Endothelial cell of umbilical vein (primary cell): ENCODE data around the gene HEPHL1.

Source experiments
- EZH2 ChIP-seq: IDR thresholded peaks from 2 replicates; pipeline ENCODE4 v1.6.1; 2012; ENCODE audit warnings: borderline replicate concordance, low read depth, mild to moderate bottlenecking, moderate library complexity, low read length, inconsistent platforms; ENCODE audit not compliant: severe bottlenecking
- POLR2A ChIP-seq: IDR thresholded peaks from 2 replicates; pipeline ENCODE4 v1.6.1; 2012; ENCODE audit warnings: low read depth, mild to moderate bottlenecking, control low read depth, low read length
- TF ChIP-seq, protein P1 (sequence below), 2 donors: IDR thresholded peaks; 1 replicate in 1 of 2; 2 replicates in 1 of 2; pipeline ENCODE4 v1.5.1; 2011; ENCODE audit warnings: low read length in 2 of 2, mild to moderate bottlenecking in 2 of 2, moderate library complexity in 2 of 2, control low read depth in 1 of 2, inconsistent platforms in 1 of 2, low read depth in 1 of 2; ENCODE audit not compliant: insufficient read depth in 1 of 2; ENCODE audit errors: extremely low read depth in 1 of 2

DNA sequence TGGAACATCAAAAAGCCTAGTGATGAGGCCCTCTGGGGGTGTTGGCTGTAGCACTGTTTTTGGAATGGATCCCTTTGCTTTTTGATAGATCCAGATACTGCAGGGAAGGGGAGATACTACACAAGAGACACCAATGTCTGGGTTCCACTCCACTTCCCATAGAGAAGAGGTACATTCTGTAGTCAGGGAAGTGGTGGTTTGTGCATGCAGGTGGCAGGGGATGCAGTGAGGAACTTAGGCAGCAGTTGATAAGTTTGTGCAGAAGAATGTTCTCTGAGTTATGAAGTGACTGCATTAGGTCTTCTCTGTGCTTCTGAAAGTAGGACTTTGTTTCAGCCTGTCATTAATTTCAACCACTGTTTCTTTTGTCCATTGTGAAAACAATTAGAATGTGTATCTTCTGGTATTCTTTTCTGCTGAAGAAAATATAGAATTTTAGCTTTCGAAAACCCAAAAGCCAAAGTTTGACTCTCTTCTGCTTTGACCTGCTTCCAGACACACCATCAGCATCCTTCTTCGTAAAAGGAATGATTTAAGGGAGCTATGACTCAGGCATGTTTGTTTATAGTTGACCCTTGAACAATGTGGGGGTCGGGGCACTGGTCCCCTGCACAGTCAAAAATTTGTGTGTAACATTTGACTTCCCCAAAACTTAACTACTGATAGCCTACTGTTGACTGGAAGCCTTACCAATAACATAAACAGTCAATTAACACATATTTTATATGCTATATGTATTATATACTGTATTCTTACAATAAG, 133.1 kb downstream of the HEPHL1 start:
- TF ChIP-seq, protein P1, sequence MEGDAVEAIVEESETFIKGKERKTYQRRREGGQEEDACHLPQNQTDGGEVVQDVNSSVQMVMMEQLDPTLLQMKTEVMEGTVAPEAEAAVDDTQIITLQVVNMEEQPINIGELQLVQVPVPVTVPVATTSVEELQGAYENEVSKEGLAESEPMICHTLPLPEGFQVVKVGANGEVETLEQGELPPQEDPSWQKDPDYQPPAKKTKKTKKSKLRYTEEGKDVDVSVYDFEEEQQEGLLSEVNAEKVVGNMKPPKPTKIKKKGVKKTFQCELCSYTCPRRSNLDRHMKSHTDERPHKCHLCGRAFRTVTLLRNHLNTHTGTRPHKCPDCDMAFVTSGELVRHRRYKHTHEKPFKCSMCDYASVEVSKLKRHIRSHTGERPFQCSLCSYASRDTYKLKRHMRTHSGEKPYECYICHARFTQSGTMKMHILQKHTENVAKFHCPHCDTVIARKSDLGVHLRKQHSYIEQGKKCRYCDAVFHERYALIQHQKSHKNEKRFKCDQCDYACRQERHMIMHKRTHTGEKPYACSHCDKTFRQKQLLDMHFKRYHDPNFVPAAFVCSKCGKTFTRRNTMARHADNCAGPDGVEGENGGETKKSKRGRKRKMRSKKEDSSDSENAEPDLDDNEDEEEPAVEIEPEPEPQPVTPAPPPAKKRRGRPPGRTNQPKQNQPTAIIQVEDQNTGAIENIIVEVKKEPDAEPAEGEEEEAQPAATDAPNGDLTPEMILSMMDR (IDR thresholded peaks at IDR 0.05; ENCODE audit: extremely low read depth in 1 of 2, insufficient read depth in 1 of 2, low read depth in 1 of 2, low read length in 2 of 2), result no peak
- no peak for TF ChIP-seq POLR2A
- no peak for TF ChIP-seq EZH2
